Activated CD8-positive, alpha-beta memory T cell treated with anti-CD3 and anti-CD28 coated beads, Interleukin-2, amount 50 U/mL, for 1 hour (primary cell): ENCODE results near the gene FBXO48.
"Not testable (repeated sequence)": the region's sequence is repeated elsewhere in the genome, so short reads cannot be mapped to it uniquely, and the experiment has no call there.

Experiments
- DNase-seq: peaks from one replicate; pipeline ENCODE4 v3.0.0-alpha.2; 2020; ENCODE audit errors: extremely low read depth

The FBXO48 gene

GRCh38 chr2:68467077-68467960, at the start of gene FBXO48, which contains the start of gene APLF:
Gene FBXO48, minus strand, starts transcription at chr2:68467294. Its CDS starts 2,149 bp downstream, at chr2:68465145.
Gene APLF, plus strand, starts transcription at chr2:68467585. Its CDS starts 147 bp downstream, at chr2:68467732.
- DNase-seq, result peak; percentile 96

- DNase-seq, result no peak
Measured at GRCh38 chr2:68516051-68516955, 49.2 kb upstream of the FBXO48 start.

- DNase-seq, result no peak
Measured at GRCh38 chr2:68514316-68514929, 47.3 kb upstream of the FBXO48 start.

- DNase-seq, result no peak
Measured at GRCh38 chr2:68512966-68513365, 45.9 kb upstream of the FBXO48 start.

GRCh38 chr2:68512326-68512725, 45.2 kb upstream of the FBXO48 start:
- DNase-seq, result no peak

- no peak for DNase-seq
Measured at GRCh38 chr2:68506170-68506569, 39.1 kb upstream of the FBXO48 start.

- no peak for DNase-seq
Measured at GRCh38 chr2:68505603-68506159, 38.6 kb upstream of the FBXO48 start.

GRCh38 chr2:68501768-68502167, 34.7 kb upstream of the FBXO48 start:
- DNase-seq, result no peak

GRCh38 chr2:68500649-68501048, 33.6 kb upstream of the FBXO48 start:
- no peak for DNase-seq

- DNase-seq, result no peak
Measured at GRCh38 chr2:68499133-68499532, 32.0 kb upstream of the FBXO48 start.

- DNase-seq, result no peak
Measured at GRCh38 chr2:68491582-68491981, 24.5 kb upstream of the FBXO48 start.

GRCh38 chr2:68489282-68489681, 22.2 kb upstream of the FBXO48 start:
- DNase-seq, result no peak

- DNase-seq, result not testable (repeated sequence)
Measured at GRCh38 chr2:68488605-68489004, 21.5 kb upstream of the FBXO48 start.

GRCh38 chr2:68487773-68488355, 20.8 kb upstream of the FBXO48 start:
- DNase-seq, result no peak

GRCh38 chr2:68483011-68483410, 15.9 kb upstream of the FBXO48 start:
- DNase-seq, result no peak

- no peak for DNase-seq
Measured at GRCh38 chr2:68482296-68482820, 15.3 kb upstream of the FBXO48 start.

- DNase-seq, result no peak
Measured at GRCh38 chr2:68478688-68479087, 11.6 kb upstream of the FBXO48 start.

- DNase-seq, result no peak
Measured at GRCh38 chr2:68476454-68476853, 9.4 kb upstream of the FBXO48 start.

GRCh38 chr2:68475576-68475975, 8.5 kb upstream of the FBXO48 start:
- no peak for DNase-seq

GRCh38 chr2:68475110-68475509, 8.0 kb upstream of the FBXO48 start:
- DNase-seq, result no peak

GRCh38 chr2:68472796-68473414, 5.8 kb upstream of the FBXO48 start:
- no peak for DNase-seq
